ENCODE data around the gene CST7.
"Not testable (repeated sequence)": the region's sequence is repeated elsewhere in the genome, so short reads cannot be mapped to it uniquely, and the experiment has no call there.

Gene CST7

DNA sequence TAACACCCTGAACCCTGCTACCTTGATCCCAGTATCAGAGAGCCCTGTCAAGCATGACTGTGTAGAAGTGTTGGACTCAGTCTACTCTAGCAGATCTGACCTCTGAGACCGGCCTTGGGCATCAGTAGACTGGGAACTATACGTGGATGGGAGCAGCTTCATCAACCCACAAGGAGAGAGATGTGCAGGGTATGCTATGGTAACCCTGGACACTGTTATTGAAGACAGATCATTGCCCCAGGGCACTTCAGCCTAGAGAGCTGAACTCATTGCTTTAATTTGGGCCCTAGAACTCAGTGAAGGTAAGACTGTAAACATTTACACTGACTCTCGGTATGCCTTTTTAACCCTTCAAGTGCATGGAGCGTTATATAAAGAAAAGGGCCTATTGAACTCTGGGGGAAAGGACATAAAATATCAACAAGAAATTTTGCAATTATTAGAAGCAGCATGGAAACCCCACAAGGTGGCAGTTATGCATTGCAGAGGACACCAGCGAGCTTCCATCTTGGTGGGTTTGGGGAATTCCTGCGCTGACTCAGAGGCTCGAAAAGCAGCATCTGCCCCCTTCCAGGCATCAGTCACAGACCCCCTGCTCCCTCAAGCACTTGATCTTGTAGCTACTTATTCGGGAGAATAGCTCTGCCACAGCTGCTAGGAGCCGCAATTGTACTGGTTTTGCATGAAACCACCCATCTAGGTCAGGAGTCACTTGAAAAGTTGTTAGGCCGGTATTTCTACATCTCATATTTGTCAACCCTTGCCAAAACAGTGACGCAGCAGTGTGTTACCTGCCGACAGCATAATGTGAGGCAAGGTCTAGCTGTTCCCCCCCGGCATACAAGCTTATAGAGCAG, 19.0 kb upstream of the CST7 start:
- not testable (repeated sequence) for DNase-seq

DNA sequence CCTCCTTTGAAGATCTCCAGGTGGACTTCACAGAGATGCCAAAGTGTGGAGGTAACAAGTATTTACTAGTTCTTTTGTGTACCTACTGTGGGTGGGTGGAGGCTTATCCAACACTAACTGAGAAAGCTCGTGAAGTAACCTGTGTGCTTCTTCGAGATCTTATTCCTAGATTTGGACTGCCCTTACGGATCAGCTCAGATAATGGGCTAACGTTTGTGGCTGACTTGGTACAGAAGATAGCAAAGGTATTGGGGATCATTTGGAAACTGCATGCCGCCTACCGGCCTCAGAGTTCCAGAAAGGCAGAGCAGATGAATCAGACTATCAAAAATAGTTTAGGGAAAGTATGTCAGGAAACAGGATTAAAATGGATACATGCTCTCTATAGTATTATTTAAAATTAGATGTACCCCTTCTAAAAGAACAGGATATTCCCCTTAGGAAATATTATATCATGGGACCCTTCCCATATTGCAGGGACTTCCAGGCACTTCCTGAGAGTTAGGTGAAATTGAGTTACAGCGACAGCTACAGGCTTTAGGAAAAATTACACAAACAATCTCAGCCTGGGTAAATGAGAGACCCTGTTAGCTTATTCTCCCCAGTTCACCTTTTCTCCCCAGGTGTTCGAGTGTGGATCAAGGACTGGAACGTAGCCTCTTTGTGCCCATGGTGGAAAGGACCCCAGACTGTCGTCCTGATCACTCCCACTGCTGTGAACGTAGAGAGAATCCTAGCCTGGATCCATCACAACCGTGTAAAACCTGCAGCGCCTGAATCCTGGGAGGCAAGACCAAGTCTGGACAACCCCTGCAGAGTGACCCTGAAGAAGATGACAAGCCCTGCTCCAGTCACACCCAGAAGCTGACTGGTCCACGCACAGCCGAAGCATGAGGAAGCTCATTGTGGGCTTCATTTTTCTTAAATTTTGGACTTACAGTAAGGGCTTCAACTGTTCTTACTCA, 18.1 kb upstream of the CST7 start:
- not testable (repeated sequence) for DNase-seq

DNA sequence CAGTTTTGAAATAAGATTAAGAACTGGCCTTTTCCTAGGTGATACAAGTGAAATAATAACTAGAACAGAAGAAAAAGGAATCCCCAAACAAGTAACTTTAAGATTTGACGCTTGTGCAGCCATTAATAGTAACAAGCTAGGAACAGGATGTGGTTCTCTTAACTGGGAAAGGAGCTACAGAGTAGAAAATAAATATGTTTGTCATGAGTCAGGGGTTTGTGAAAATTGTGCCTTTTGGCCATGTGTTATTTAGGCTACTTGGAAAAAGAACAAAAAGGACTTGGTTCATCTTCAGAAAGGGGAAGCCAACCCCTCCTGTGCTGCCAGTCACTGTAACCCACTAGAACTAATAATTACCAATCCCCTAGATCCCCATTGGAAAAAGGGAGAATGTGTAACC, 17.2 kb upstream of the CST7 start:
- DNase-seq: not testable (repeated sequence)

DNA sequence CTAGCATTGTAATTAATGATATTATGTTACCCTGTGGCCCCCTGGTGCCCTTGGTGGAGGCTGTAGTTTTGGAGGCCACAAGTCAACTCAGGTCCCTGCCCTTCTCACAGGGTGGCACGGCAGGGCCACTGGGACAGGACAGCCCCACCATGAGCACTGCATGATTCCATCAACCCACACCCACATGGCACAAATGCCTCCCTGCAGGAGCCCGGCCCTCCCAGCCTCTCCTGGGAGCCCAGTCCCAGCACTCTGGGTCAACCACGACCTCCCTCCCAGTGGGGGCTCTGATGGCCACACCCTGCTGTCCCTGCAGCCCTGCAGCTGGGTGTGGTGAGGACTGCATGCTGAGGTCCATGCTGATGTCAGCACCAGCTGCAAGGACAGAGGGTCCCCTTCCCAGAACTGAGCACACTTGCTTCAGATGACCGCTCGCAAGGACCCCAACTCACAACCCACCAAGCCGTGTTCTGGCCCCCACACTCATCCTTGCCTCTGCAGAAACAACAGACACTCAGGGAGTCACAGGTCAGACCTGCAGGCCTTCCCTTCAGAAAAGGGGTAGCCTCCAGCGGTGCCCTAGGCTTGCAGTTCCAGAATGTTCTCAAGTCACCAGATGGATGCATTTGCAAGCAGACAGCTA, 15.7 kb upstream of the CST7 start:
- no peak for DNase-seq

DNA sequence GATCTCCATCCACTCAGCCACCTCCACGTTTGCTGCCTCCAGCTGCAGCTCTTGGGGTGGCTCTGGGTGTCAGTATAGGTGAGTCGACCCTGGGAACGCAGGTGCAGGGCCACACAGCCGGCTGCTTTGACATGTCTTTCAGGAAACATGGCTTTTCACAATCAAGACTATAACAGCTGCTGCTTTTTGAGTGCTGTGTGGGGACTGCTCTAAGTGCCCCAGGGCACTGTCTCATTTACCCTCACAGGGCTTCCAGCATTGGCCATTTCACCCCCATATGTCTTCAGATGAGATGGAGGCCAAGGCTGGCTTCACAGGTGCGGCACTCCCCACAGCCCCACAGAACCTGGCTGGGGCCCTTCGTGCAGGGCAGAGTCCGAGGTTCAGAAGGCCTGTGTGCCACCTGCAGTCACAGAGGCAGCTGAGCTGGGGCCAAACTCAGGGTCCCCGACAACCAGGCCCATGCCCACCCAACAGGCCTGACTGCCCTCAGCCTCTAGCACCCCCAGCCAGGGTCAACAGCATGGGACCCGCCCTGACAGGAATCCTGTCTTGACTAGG, 14.9 kb upstream of the CST7 start:
- DNase-seq: no peak

DNA sequence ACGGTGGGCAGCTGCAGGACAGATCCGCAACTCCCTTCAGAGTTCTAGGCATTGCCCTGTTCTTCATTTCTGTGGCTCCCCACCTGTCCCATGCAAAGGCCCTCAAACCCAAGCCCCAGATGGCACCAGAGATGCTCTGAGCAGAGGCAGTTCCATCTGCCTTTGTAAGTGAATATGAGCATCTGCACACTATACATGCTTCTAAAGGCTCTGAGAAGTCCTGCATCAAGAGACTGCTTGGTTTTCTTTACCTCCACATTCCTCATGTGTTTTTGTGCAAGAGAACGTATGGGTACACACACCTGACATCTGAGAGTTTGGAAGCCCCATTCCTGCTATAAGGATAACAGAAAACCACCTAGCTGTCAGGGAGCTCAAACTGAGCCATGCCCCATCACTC, 14.4 kb upstream of the CST7 start:
- DNase-seq: no peak

DNA sequence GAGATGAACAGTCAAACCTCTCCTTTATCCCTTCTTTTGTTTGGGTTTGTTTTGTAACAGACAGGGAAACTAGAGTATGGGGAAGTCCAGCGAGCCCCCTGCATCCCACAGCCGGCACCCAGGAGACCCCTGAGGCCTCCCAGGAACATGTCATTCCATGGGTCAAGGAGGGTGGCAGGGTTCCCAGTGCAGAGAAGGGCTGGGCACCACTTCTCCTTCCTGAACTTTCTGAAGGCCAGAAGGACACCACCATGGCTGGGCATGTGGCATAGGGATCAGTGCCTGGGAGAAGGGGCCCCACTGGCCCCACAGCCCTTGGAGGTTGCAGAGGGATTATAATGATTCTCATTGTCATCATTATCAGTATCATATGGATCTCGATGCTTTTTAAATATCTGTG, 13.9 kb upstream of the CST7 start:
- no peak for DNase-seq

DNA sequence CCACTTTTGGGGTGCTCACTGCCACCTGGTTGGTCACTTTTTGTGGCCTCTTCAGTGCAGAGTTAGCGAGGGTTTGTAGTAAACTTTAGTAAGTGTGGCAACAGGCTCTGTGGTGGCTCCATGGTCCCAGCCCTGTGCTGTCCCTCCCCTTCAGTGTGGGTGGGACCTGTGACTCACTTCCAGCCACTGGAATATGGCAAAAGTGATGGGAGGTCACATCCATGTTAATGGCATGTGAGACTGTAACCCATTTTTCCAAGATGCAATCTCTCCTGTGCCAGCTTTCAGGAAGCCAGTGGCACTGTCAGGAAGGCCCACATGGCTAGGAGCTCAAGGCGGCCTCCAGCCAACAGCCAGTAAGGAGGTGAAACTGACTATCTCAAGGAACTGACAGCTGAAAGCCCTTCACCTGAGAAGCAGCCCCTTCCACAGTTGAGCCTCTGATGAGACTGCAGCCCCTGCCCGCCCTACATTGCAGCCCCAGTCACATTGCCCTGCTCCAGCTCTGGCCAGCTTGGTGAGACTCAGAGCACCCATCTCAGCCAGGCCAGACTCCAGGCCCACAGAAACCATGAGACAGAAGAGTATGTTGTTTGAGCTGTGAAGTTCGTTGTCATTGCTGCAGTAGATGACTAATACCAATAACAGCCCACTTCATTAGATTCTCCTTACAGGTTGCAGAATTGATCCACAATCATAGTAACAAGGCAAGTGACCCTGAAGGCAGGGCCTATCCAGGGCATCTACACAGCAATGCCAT, 13.1 kb upstream of the CST7 start:
- no peak for DNase-seq

DNA sequence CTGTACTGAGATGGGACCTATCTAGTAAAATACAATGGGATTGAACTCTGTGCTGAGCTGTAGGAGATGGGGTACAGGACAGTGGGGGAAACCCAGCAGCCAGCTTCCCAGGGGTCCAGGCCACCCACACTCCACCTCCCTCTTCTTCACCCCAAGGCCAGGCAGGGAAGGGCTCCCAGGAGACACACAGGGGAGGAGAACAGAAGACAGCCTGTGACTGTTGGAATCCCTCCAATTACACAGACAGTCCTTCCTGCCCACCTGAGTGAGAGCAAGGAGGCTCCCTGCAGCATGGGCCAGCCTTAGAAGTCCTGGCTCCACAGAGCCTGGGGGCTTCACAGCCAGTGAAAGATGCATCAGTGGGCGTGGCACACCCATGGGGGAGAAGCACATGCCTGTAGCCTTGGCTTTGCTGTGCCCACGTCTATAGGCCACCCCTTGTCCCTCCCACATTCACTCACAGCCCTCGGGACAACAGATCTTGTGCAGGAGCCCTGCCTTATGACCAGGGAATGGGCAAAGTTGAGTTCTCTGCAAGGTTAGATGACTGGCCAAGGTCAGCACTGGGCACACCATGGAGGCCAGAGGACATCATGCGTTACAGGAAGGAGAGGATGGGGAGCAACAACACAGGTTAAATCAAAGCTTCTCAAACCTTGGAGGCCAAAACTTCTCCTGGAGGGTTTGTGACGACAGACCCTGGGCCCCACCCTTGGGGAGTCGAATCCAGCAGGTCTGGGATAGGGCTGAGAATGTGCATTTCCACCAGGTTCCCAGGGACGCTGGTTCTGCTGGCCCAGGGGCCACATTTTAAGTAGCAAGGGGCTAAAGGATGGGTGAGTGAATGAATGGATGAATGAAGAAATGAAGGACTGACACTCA, 12.3 kb upstream of the CST7 start:
- no peak for DNase-seq

DNA sequence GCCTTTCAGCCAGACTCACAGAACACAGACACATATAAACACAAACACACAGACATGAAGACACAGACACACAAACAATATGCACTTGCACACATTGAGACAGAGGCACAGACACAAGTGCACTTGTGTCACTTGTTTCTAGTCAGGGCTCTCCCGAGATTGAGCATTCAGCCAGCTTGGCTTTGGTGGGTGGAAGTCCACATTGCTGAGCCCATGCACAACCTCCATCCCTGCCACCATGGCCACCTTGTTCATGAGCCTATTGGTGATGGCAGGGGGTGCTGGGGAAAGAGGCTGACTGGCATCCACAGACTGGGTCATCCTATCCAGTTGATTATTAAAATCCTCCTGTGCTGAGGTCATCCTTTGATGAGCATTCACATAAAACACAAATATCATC, 11.5 kb upstream of the CST7 start:
- no peak for DNase-seq

DNA sequence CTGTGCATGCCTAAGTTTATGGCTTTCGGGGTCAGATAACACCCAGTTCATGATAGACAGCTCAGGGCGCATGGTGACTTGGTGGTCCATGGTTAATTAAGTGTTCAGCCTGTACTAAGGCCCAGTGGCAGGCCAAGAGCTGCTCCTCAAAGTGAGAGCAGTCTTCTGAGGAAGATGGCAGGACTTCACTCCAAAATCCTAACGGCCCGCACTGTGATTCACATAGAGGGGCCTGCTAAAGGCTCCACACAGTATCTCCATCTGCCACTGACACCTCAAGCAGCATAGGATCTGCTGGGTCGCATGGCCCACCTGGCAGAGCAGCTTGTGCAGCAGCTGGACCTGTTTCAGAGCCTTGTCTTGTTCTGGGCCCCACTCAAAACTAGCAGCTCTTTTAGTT, 10.6 kb upstream of the CST7 start:
- DNase-seq: no peak

DNA sequence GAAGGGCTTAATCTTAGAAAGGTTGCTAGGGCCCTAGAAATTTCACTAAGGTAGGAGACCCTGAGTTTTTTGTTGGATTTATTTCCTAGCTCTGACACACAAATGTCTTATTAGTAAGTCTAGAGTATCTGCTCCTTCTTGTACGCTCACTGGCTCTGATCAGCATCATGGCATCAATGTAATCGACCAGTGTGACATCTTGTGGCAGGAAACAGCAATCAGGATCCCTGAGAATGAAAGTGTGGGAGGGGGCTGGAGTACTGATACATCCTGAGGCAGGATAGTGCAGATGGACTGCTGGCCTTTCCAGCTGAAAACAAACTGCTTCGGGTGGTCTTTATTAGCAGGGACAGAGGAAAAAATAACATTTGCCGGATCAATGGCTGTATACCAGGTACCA, 10.0 kb upstream of the CST7 start:
- DNase-seq: no peak

DNA sequence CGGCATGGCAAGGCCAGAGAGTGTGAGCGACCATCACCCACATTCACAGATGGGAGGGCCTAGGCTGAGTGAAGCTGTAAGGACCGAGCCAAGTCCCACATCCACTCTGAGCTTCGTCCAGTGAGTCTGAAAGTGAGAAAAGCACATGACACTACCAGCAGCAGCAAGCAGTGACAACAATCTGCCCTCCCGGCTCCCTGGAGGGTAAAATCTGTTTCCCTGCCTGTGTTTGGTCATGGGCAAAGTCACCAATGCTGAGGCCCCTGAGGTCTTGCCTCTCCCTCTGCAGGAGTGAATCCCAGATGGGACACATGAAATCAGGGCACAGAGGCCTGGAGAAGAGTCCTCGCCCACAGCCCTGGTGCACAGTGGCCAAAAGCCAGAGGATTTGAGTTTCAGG, 6.4 kb upstream of the CST7 start:
- DNase-seq: no peak

DNA sequence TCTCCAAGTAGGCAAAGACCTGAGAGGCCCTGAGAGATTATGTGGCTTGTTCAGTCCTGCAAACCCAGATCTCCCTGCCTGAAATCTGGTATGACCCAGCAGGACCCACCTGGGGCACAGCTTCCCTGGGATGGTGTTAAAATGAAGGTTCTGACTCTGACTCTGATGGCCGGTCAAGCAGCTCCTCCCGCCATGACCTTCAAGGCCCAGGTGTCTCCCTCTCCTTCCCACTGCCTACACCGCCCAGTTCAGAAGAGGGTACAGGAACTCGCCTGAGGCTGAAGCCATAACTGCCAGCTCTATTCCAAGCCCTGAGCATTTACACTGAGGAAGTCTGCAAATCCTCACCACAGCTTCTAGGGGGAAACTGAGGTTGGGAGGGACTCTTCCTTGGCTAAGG, 5.9 kb upstream of the CST7 start:
- DNase-seq: no peak

DNA sequence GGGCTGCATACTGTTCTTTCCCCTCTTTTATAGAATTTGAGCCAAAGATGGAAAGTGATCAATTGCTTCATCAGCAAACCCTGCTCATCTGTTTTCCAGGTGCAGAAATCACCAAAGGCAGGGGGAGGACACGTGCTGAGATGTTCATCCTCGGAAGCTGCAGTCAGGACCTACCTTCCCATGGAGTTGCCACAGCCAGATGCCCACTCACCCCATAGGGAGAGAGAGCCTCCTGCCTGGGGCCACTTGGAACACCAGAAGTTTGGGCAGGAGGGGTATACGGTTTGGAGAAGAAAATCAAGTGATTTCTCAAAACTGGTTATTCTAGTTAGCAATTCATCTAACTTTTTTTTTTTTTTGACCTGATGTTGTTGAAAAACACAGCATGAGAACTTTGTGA, 5.3 kb upstream of the CST7 start:
- DNase-seq: no peak

DNA sequence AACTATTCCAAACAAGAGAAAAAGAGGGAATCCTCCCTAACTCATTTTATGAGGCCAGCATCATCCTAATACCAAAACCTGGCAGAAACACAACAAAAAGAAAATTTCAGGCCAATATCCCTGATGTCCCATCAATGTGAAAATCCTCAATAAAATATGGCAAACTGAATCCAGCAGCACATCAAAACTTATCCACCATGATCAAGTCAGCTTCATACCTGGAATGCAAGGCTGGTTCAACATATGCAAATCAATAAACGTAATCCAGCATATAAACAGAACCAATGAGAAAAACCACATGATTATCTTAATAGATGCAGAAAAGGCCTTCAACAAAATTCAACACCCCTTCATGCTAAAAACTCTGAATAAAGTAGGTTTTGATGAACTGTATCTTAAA, 2.7 kb upstream of the CST7 start:
- DNase-seq: not testable (repeated sequence)

DNA sequence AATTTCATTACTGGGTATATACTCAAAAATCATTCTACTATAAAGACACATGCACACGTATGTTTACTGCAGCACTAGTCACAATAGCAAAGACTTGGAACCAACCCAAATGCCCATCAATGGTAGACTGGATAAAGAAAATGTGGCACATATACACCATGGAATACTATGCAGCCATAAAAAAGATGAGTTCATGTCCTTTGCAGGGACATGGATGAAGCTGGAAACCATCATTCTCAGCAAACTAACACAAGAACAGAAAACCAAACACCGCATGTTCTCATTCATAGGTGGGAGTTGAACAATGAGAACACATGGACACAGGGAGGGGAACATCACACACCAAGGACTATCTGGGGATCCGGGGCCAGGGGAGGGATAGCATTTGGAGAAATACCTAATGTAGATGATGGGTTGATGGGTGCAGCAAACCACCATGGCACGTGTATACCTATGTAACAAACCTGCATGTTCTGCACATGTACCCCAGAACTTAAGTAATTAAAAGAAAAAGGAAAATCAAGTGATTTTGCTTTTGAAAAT, 602 bp upstream of the CST7 start:
- DNase-seq: not testable (repeated sequence)

DNA sequence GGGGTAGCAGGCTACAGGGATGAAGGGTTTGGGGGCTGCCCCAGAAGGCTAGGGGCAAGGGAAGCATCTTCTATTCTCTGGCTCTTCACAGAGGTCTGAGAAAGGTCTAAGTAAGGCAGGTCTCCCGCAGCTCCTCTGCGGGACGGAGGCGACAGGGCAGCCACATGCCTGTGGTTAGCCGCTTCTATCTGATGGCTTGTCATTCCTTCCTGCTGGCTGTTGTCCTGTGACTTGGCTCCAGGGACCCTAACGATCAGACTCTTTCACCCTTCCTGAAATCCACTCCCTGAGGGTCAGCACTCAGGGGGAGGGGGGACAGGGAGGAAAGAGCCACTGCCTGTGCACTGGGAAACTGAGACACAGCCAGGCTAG, 673 bp downstream of the CST7 start:
- DNase-seq: no peak

DNA sequence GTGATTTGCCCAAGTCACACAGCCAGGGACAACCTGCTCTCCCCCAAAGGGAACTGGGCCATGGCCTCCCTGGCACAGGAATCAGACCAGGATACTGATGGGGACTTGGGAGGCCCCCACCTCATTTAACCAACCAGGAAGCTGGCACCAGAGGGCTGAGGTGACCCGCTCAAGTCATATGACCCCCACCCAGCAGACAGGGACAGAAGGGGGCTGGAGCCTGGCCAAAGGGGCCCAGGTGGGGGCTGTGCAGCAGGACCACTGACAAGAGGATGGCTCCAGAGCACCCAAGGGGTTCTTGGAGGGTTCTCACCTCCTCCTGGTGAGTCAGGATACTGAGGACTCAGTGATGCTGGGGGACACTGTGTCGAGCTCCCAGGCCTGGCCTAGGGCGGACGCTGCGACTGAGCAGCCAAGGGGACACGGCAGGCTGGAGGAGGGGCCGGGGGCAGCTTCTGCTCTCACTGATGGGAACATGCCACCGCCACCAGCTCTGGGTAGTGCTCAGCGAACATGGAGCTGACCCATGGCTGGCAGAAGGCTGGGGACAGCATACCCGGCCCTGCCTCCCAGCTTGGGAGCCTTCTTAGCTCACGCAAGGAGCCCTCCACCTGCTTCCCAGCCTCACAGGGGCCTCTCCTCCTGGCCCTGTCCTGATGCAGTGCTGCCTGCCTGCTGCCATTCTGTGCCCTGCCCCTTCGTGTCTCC, 1.2 kb downstream of the CST7 start:
- no peak for DNase-seq

DNA sequence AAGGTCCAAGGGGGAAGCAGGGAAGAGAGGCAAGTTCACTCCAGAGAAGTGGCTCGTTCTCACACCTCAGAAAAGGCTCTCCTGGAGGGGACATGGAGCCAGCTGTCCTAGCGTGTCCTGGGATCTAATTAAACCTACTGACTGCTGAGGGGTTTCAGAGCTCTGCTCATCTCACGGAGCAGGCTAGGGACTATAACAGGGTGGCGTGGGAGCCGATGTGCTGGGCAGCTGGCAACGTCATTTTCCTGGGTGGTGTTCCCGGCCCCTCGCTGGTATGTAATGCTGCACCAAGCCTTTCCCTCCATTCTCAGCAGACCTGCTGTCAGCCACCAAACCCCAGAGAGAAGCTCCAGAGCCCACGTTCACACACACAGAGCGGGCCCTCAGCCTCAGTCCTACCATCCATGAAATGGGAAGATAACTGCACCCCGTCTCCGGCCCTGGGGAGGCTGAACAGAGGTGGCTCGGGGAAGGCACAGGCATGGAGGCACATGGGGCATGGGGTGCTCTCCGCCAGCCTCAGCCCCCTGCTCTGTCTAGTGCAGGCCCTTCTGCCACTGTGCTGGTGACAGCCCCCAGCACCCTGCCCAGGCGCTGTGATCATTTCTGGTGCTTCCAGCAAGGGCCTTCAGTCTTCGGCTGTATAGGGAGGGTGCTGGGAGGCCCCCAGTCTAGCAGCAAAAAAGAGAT, 1.9 kb downstream of the CST7 start:
- no peak for DNase-seq
